ENCODE data around the gene NCBP3.

GRCh38 chr17:3772764-3773163 is 73.3 kb downstream of the NCBP3 start:
- TF ChIP-seq CTCF (IDR thresholded peaks at IDR 0.05) = no peak
- no peak for TF ChIP-seq POLR2A (IDR thresholded peaks at IDR 0.05)

Measured in tibial nerve (tissue), 3 donors.